B cell (primary cell): ENCODE results near the gene UCN3.

Experiments
- CTCF ChIP-seq: fragments of 200-600 bp; IDR thresholded peaks from one replicate; pipeline ENCODE4 v1.8.0; 2022; ENCODE audit warnings: antibody characterized with exemption, mild to moderate bottlenecking
- EZH2 ChIP-seq: IDR thresholded peaks from 2 replicates; pipeline ENCODE4 v1.6.1; 2012; ENCODE audit warnings: borderline replicate concordance, low read depth, mild to moderate bottlenecking, moderate library complexity, low read length; ENCODE audit not compliant: insufficient read depth, poor library complexity, severe bottlenecking

DNA sequence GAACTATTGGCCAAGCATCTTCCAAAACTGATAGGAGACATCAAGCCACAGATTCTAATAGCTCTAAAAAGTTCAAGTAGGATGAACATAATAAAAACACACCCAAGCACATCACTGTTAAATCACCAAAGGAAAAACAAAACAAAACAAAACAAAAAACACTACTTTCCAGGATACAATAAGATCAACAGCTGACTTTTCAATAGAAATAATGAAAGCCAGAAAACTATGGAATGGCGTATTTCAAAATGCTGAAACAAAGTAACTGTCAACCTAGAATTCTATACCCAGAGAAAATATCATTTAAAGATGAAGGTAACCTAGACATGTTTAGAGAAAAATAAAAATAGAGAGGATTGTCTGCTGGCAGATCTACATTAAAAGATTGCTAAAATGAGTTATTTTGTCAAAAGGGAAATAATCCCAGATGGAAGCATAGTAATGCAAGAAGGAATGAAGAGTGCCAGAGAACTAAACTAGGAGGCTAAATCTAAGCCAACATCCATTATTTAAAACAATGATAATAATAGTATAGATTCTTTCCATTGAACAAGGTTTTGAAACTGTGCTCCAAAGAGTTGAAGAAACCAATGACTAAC lies 25.9 kb downstream of the UCN3 start:
- TF ChIP-seq CTCF: no peak
- TF ChIP-seq EZH2: no peak
